Prostate gland (tissue), 2 donors: ENCODE results near the gene PIAS3. TPM values are rescaled to one million over a fixed set of nuclear protein-coding genes. Genes with fewer than 3 reads are reported as not detected.

Experiments
- DNase-seq: peaks from one replicate; pipeline ENCODE4 v3.0.0-alpha.2; 2019; ENCODE audit warnings: low spot score
- H3K27ac ChIP-seq, 2 donors: fragments of 200-600 bp; sonication (generic); 2 replicates each; pipeline ENCODE4 v1.5.1; 2017 to 2019
- H3K27me3 ChIP-seq: fragments of 200-600 bp; sonication (generic); replicated peaks from 2 replicates; pipeline ENCODE4 v1.5.1; 2019; ENCODE audit not compliant: insufficient read depth
- H3K36me3 ChIP-seq, 2 donors: fragments of 200-600 bp; sonication (generic); 1 replicate in 1 of 2; 2 replicates in 1 of 2; pipeline versions ENCODE4 v1.5.1 to v1.8.1; 2017 to 2019
- H3K4me1 ChIP-seq: fragments of 200-600 bp; sonication (generic); replicated peaks from 2 replicates; pipeline ENCODE4 v1.5.1; 2019
- H3K4me3 ChIP-seq, 2 donors: fragments of 200-600 bp; sonication (generic); 2 replicates each; pipeline ENCODE4 v1.5.1; 2017 to 2019
- H3K9me3 ChIP-seq: fragments of 200-600 bp; sonication (generic); 2 replicates; pipeline ENCODE4 v1.5.1; 2017
- CTCF ChIP-seq, 4 experiments: fragments of 200-600 bp in 2 of 4; fragments of 450-650 bp in 2 of 4; sonication (generic) in 2 of 4; IDR thresholded peaks; 1 replicate in 3 of 4; 2 replicates in 1 of 4; pipeline ENCODE4 v1.5.1; 2016 to 2019; ENCODE audit warnings: antibody characterized with exemption in 4 of 4, mild to moderate bottlenecking in 2 of 4, moderate library complexity in 2 of 4
- POLR2A ChIP-seq: fragments of 450-650 bp; IDR thresholded peaks from one replicate; pipeline ENCODE4 v1.6.1; 2016; ENCODE audit warnings: antibody characterized with exemption, mild to moderate bottlenecking
- POLR2AphosphoS5 ChIP-seq: sonication (generic); formaldehyde crosslinking; IDR thresholded peaks from one replicate; pipeline ENCODE4 v1.6.1; 2017; ENCODE audit warnings: antibody characterized with exemption
- WGBS: methylation state at CpG from one replicate; pipeline ENCODE4 v1.1.5; 2018; 5-methylcytosine and 5-hydroxymethylcytosine counted together
- intact Hi-C: fragments of 100-400 bp; cut with DNase I; formaldehyde crosslinking; loops from one replicate; pipeline ENCODE4 v1.14.2; 2022
- total RNA-seq, 2 donors: library from RNA; depleted of rRNA; stranded (reverse); fragments of >200 nt; gene quantifications; one replicate each; pipeline ENCODE4 v1.1.0, GENCODE V29; 2016

The PIAS3 gene
- total RNA-seq, 2 donors from 2014 or later, result 41.7 to 48.8 TPM

- TF ChIP-seq POLR2AphosphoS5 (no peak), CTCF (IDR thresholded peaks at IDR 0.05) (no peak), POLR2A (no peak)
- H3K9me3 ChIP-seq, result no peaks in the 10 kb centered on the region
- no peak overlapping the region for H3K4me3 ChIP-seq
- DNase-seq, result no peak
- whole genome bisulfite sequencing, result 67% methylated on average over 5 of the region's 5 CpGs
- H3K27ac ChIP-seq, result no peak overlapping the region
- H3K36me3 ChIP-seq, result no peaks in the 10 kb centered on the region
- intact Hi-C loops, result no loop called here
- peaks cover 5% of the 10 kb centered on the region for H3K4me1 ChIP-seq
- H3K27me3 ChIP-seq, result no peaks in the 10 kb centered on the region
Observed at GRCh38 chr1:145863282-145864018, 4.6 kb upstream of the PIAS3 start.

- peak overlapping the region; percentile 75 to 77 for H3K4me3 ChIP-seq
- peaks cover 5 to 9% of the 10 kb centered on the region in 2 donors for H3K36me3 ChIP-seq
- intact Hi-C loops, result no loop called here
- WGBS, result under 1% methylated on average over 32 of the region's 41 CpGs
- no peaks in the 10 kb centered on the region for H3K27me3 ChIP-seq
- peak overlapping the region; percentile 91 to 92 for H3K27ac ChIP-seq
- H3K9me3 ChIP-seq, result no peaks in the 10 kb centered on the region
- H3K4me1 ChIP-seq, result peaks cover 5% of the 10 kb centered on the region
- peak; percentile 87 for DNase-seq
- TF ChIP-seq POLR2A, result peak; percentile 92
- peak; percentile 62 for TF ChIP-seq POLR2AphosphoS5
- peak in 1 of 4 experiments; percentile 29 for TF ChIP-seq CTCF (IDR thresholded peaks at IDR 0.05)
Observed at GRCh38 chr1:145859491-145860023, 676 bp upstream of the PIAS3 start.

GRCh38 chr1:145858238-145858900 lies 512 bp downstream of the PIAS3 start:
- Histone ChIP-seq H3K9me3 (no peaks in the 10 kb centered on the region), H3K27me3 (no peaks in the 10 kb centered on the region), H3K27ac (peak overlapping the region; percentile 91 to 92), H3K36me3 (peaks cover 5 to 11% of the 10 kb centered on the region in 2 donors), H3K4me1 (peaks cover 5% of the 10 kb centered on the region), H3K4me3 (peak overlapping the region; percentile 75 to 77)
- 2% methylated on average over 35 of the region's 35 CpGs for WGBS
- intact Hi-C loops, result no loop called here
- TF ChIP-seq CTCF (IDR thresholded peaks at IDR 0.05), result no peak
- no peak for TF ChIP-seq POLR2A
- no peak for TF ChIP-seq POLR2AphosphoS5
- DNase-seq, result peak; percentile 40

GRCh38 chr1:145857170-145857569 lies 1.7 kb downstream of the PIAS3 start:
- H3K27ac ChIP-seq, result no peak overlapping the region
- no peak overlapping the region for H3K4me3 ChIP-seq
- H3K36me3 ChIP-seq, result peaks cover 5 to 17% of the 10 kb centered on the region in 2 donors
- peaks cover 5% of the 10 kb centered on the region for H3K4me1 ChIP-seq
- 88% methylated on average over 4 of the region's 4 CpGs for WGBS
- DNase-seq, result no peak
- no peak for TF ChIP-seq CTCF (IDR thresholded peaks at IDR 0.05)
- no peak for TF ChIP-seq POLR2AphosphoS5
- no peak for TF ChIP-seq POLR2A
- no peaks in the 10 kb centered on the region for H3K27me3 ChIP-seq
- intact Hi-C loops, result no loop called here
- H3K9me3 ChIP-seq, result no peaks in the 10 kb centered on the region
